K562 (cell line): ENCODE results near the gene PIGL. TPM values are rescaled to one million over a fixed set of nuclear protein-coding genes. Genes with fewer than 3 reads are reported as not detected.

ENCODE experiments used
- ATAC-seq: fragments of 200-7000 bp; cut with Tn5 transposase; 3 replicates; pipeline ENCODE4 v1.9.1; 2020; ENCODE audit warnings: moderate library complexity
- BruUV-seq: library from RNA; stranded (reverse); fragments of 400-500 nt; replicated peaks from 2 replicates; lab custom pipeline; 2021; lab: Mats Ljungman, UMichigan
- CTCF ChIA-PET: fragments of 300-600 bp; formaldehyde crosslinking; extraction: SDS; loops from one replicate; lab custom pipeline; 2021; ENCODE audit warnings: low intra/inter-chr PET ratio; lab: Yijun Ruan, JAX
- POLR2A ChIA-PET: fragments of 300-600, 350-650 bp; sonication (Branson Sonifier 250); formaldehyde crosslinking; extraction: SDS; loops from one replicate; lab custom pipeline; 2021; ENCODE audit warnings: antibody characterized with exemption, inconsistent platforms; lab: Yijun Ruan, JAX
- DNase-seq, 4 experiments: peaks; one replicate each; pipeline versions ENCODE4 v3.0.0 to v3.0.0-alpha.2; 2011 to 2018; ENCODE audit warnings: low spot score in 3 of 4, mixed read lengths in 3 of 4; ENCODE audit errors: extremely low read depth in 1 of 4
- FAIRE-seq: peaks from 2 replicates; lab custom pipeline; 2011; peaks lifted over from hg19 to GRCh38; lab: Jason Lieb, UNC
- H2AFZ ChIP-seq: 2 replicates; pipeline ENCODE4 v1.6.0; 2011; ENCODE audit warnings: low read depth, low read length, control low read depth, inconsistent platforms
- H3K27ac ChIP-seq: fragments of 200-600 bp; 3 replicates; pipeline ENCODE4 v1.8.0; 2011; ENCODE audit warnings: low read depth, mild to moderate bottlenecking, control low read depth, inconsistent platforms, low read length, moderate library complexity, mixed read lengths; ENCODE audit errors: extremely low read depth
- H3K27me3 ChIP-seq, 2 experiments: fragments of 300-600 bp in 1 of 2; 2 replicates in 1 of 2; 3 replicates in 1 of 2; pipeline versions ENCODE4 v1.6.0 to v1.8.0; 2011; ENCODE audit warnings: inconsistent platforms in 2 of 2, low read length in 2 of 2, mild to moderate bottlenecking in 1 of 2, mixed read lengths in 1 of 2, moderate library complexity in 1 of 2; ENCODE audit not compliant: control insufficient read depth in 2 of 2, insufficient read depth in 2 of 2
- H3K36me3 ChIP-seq: fragments of 300-600 bp; 3 replicates; pipeline ENCODE4 v1.8.0; 2011; ENCODE audit warnings: mild to moderate bottlenecking, low read length, inconsistent platforms; ENCODE audit not compliant: control insufficient read depth, insufficient read depth
- H3K4me1 ChIP-seq, 2 experiments: fragments of 200-600 bp in 1 of 2; replicated peaks in 1 of 2; 2 replicates in 1 of 2; 3 replicates in 1 of 2; pipeline versions ENCODE4 v1.5.1 to v1.8.0; 2011; ENCODE audit warnings: inconsistent platforms in 2 of 2, low read length in 2 of 2, mild to moderate bottlenecking in 1 of 2, mixed read lengths in 1 of 2, moderate library complexity in 1 of 2; ENCODE audit not compliant: control insufficient read depth in 2 of 2, insufficient read depth in 2 of 2
- H3K4me2 ChIP-seq: 2 replicates; pipeline ENCODE4 v1.6.1; 2011; ENCODE audit warnings: low read length, control low read depth, inconsistent platforms, mixed read lengths; ENCODE audit not compliant: insufficient read depth
- H3K4me3 ChIP-seq: fragments of 200-600 bp; sonication (generic), shearing (Covaris generic); 2 replicates; pipeline ENCODE4 v1.5.1; 2016; ENCODE audit warnings: control low read depth, inconsistent platforms
- H3K79me2 ChIP-seq: fragments of 200-600 bp; 3 replicates; pipeline ENCODE4 v1.8.0; 2011; ENCODE audit warnings: low read length, inconsistent platforms; ENCODE audit not compliant: control insufficient read depth, insufficient read depth
- H3K9ac ChIP-seq, 2 experiments: 2 replicates each; pipeline versions ENCODE4 v1.6.0 to v1.6.1; 2011; ENCODE audit warnings: low read depth in 2 of 2, low read length in 2 of 2, control low read depth in 1 of 2, inconsistent platforms in 1 of 2, mild to moderate bottlenecking in 1 of 2, mixed read lengths in 1 of 2; ENCODE audit not compliant: insufficient read depth in 1 of 2
- H3K9me1 ChIP-seq: one replicate; pipeline ENCODE4 v1.6.0; 2011; ENCODE audit warnings: inconsistent platforms, mild to moderate bottlenecking, low read length, moderate library complexity; ENCODE audit not compliant: control insufficient read depth, insufficient read depth
- H3K9me3 ChIP-seq: replicated peaks from 2 replicates; pipeline ENCODE4 v1.5.1; 2011; ENCODE audit warnings: low read depth, low read length, inconsistent platforms; ENCODE audit not compliant: control insufficient read depth, insufficient read depth
- H4K20me1 ChIP-seq: replicated peaks from 2 replicates; pipeline ENCODE4 v1.6.1; 2011; ENCODE audit warnings: low read length, inconsistent platforms, mixed read lengths; ENCODE audit not compliant: control insufficient read depth, insufficient read depth
- GMEB1 ChIP-seq: fragments of 250-450 bp; sonication (Bioruptor Pico); IDR thresholded peaks from 2 replicates; pipeline ENCODE4 v1.4.0; 2020; ENCODE audit warnings: mild to moderate bottlenecking
- HBP1 ChIP-seq: fragments of 450-650 bp; formaldehyde crosslinking; IDR thresholded peaks from 2 replicates; pipeline ENCODE4 v1.4.0; 2022; ENCODE audit warnings: missing genetic modification characterization
- HDAC6 ChIP-seq: IDR thresholded peaks from 2 replicates; pipeline ENCODE4 v1.6.1; 2012; ENCODE audit warnings: low read depth, mild to moderate bottlenecking, control low read depth, inconsistent platforms, low read length, moderate library complexity
- HOMEZ ChIP-seq: fragments of 250-450 bp; sonication (Bioruptor Pico); IDR thresholded peaks from 2 replicates; pipeline ENCODE4 v1.4.0; 2020; ENCODE audit warnings: mild to moderate bottlenecking, moderate library complexity
- KDM1A ChIP-seq, 2 experiments: fragments of 450-650 bp; IDR thresholded peaks; 2 replicates each; pipeline ENCODE4 v1.6.1; 2016; ENCODE audit warnings: mild to moderate bottlenecking in 2 of 2
- KDM4B ChIP-seq, 2 experiments: fragments of 450-650 bp in 1 of 2; sonication (generic) in 1 of 2; IDR thresholded peaks; 2 replicates each; pipeline ENCODE4 v1.6.1; 2016 to 2017; ENCODE audit warnings: borderline replicate concordance in 2 of 2, antibody characterized with exemption in 1 of 2, low read depth in 1 of 2, mild to moderate bottlenecking in 1 of 2
- NBN ChIP-seq: fragments of 450-650 bp; IDR thresholded peaks from 2 replicates; pipeline ENCODE4 v1.6.1; 2016; ENCODE audit warnings: low read depth, mild to moderate bottlenecking
- PKNOX1 ChIP-seq: fragments of 450-650 bp; IDR thresholded peaks from 2 replicates; pipeline ENCODE4 v1.6.1; 2016
- POLR2AphosphoS2 ChIP-seq: IDR thresholded peaks from 2 replicates; pipeline ENCODE4 v1.6.1; 2012; ENCODE audit warnings: low read length, improper control_type of control experiment
- SOX6 ChIP-seq: fragments of 450-650 bp; IDR thresholded peaks from 2 replicates; pipeline ENCODE4 v1.6.1; 2014; ENCODE audit warnings: mild to moderate bottlenecking
- TEAD4 ChIP-seq, 2 experiments: sonication (generic) in 1 of 2; formaldehyde crosslinking in 1 of 2; IDR thresholded peaks; 2 replicates each; pipeline versions ENCODE4 v1.6.1 to v1.8.0; 2012 to 2022; ENCODE audit warnings: borderline replicate concordance in 1 of 2, inconsistent platforms in 1 of 2, low read length in 1 of 2, mild to moderate bottlenecking in 1 of 2, missing genetic modification reagents in 1 of 2
- TRIM24 ChIP-seq, 2 experiments: fragments of 450-650 bp; IDR thresholded peaks; 2 replicates each; pipeline ENCODE4 v1.6.1; 2016
- ZBTB12 ChIP-seq: fragments of 250-450 bp; sonication (Bioruptor Pico); IDR thresholded peaks from 2 replicates; pipeline ENCODE4 v1.4.0; 2020
- ZEB2 ChIP-seq: fragments of 450-650 bp; IDR thresholded peaks from 2 replicates; pipeline ENCODE4 v1.6.1; 2016
- ZNF347 ChIP-seq: fragments of 450-650 bp; formaldehyde crosslinking; IDR thresholded peaks from 2 replicates; pipeline ENCODE4 v1.4.0; 2020; ENCODE audit warnings: low read depth, mild to moderate bottlenecking, moderate library complexity
- ZNF431 ChIP-seq: sonication (generic); formaldehyde crosslinking; IDR thresholded peaks from 2 replicates; pipeline ENCODE4 v1.8.0; 2022; ENCODE audit warnings: mild to moderate bottlenecking, missing genetic modification reagents
- ZNF583 ChIP-seq: fragments of 250-450 bp; sonication (Bioruptor Pico); IDR thresholded peaks from 2 replicates; pipeline ENCODE4 v1.4.0; 2020
- ZNF830 ChIP-seq: fragments of 250-450 bp; sonication (Bioruptor Pico); IDR thresholded peaks from 2 replicates; pipeline ENCODE4 v1.5.0; 2021; ENCODE audit warnings: mild to moderate bottlenecking
- in situ Hi-C: fragments of 300-500 bp; cut with MboI; formaldehyde crosslinking; loops from 4 replicates; pipeline ENCODE4 v1.15.0; 2018; ENCODE audit warnings: inconsistent platforms, mixed read lengths
- intact Hi-C: fragments of 100-400 bp; cut with micrococcal nuclease; formaldehyde crosslinking; loops from 2 replicates; pipeline ENCODE4 v1.14.2; 2022
- polyA plus RNA-seq, 8 experiments: library from polyadenylated mRNA; depleted of rRNA in 4 of 8; stranded (reverse) in 5 of 8; unstranded in 3 of 8; fragments of >200 nt; fragmentation: Nextera tagmentation in 2 of 8; fragmentation: Illumina TruSeq in 1 of 8; extraction: Ambion mirVana in 2 of 8; extraction: Trizol in 1 of 8; gene quantifications; 2 replicates each; pipeline versions ENCODE4 v1.2.1 to v1.2.3, GENCODE V29; 2011 to 2014; ENCODE audit warnings: inconsistent platforms in 1 of 8, missing spikeins in 1 of 8
- total RNA-seq, 7 experiments: library from RNA; depleted of rRNA in 6 of 7; stranded (reverse); fragments of >200 nt in 6 of 7; fragmentation: Illumina TruSeq in 2 of 7; extraction: Trizol in 2 of 7; gene quantifications; 2 replicates each; pipeline versions ENCODE4 v1.2.1 to v1.2.3, GENCODE V29; 2011 to 2021; ENCODE audit warnings: low replicate concordance in 1 of 7

PIGL gene
- total and polyA plus RNA-seq, 9 of the 15 experiments (the other 6 are each of a cell fraction or from before 2014, with no cell fraction given), result 19.9 to 55.3 (median 29.6) TPM

- ATAC-seq (no peak), DNase-seq (no peak), FAIRE-seq (no peak)
- H3K9ac ChIP-seq, result no peak overlapping the region
- H3K9me3 ChIP-seq, result no peaks in the 10 kb centered on the region
- no peaks in the 10 kb centered on the region for H3K9me1 ChIP-seq
- H4K20me1 ChIP-seq, result peaks cover 14% of the 10 kb centered on the region
- peaks cover 0 to 14% of the 10 kb centered on the region in 2 experiments; a peak in 3 of 5 replicates for H3K4me1 ChIP-seq
- no peaks in the 10 kb centered on the region for H3K27me3 ChIP-seq
- no peak overlapping the region for H3K27ac ChIP-seq
- intact Hi-C loops (no loop called here), in situ Hi-C loops (no loop called here)
- H3K36me3 ChIP-seq, result no peaks in the 10 kb centered on the region
- no peak overlapping the region for H2AFZ ChIP-seq
- H3K4me2 ChIP-seq, result no peak overlapping the region
- H3K79me2 ChIP-seq, result no peaks in the 10 kb centered on the region
- no peak overlapping the region for H3K4me3 ChIP-seq
- ChIA-PET POLR2A (interaction anchor here (0.8 to 1.9 kb wide), 5 partner anchors 11 to 69 kb away, joined by 3 to 5 read pairs (median 4); no protein-coding TSS in a partner anchor), CTCF (no interaction called here)
- BruUV-seq, result no TSS peak
- TF ChIP-seq TEAD4 (IDR thresholded peaks at IDR 0.05; ENCODE audit: low read length) (no peak), TEAD4 (CRISPR knock-in tag; IDR thresholded peaks at IDR 0.05; ENCODE audit: borderline replicate concordance) (no peak), NBN (no peak), ZNF830 (CRISPR knock-in tag) (no peak), HBP1 (CRISPR knock-in tag) (no peak), ZNF347 (CRISPR knock-in tag) (no peak), SOX6 (no peak), KDM4B (IDR thresholded peaks at IDR 0.05; ENCODE audit: borderline replicate concordance in 2 of 2, low read depth in 1 of 2) (no peak), POLR2AphosphoS2 (no peak), ZBTB12 (CRISPR knock-in tag) (no peak), GMEB1 (CRISPR knock-in tag) (no peak), TRIM24 (IDR thresholded peaks at IDR 0.05) (no peak), HDAC6 (no peak), ZNF431 (CRISPR knock-in tag) (no peak), KDM1A (IDR thresholded peaks at IDR 0.05) (no peak), ZEB2 (no peak), PKNOX1 (no peak), HOMEZ (CRISPR knock-in tag) (no peak), ZNF583 (CRISPR knock-in tag) (no peak)
Measured at GRCh38 chr17:16314189-16314588, 97.2 kb downstream of the PIGL start.
